Mammary epithelial cell (primary cell): Measurements from ENCODE around the gene LDHA.

Source experiments
- EZH2 ChIP-seq: IDR thresholded peaks from 2 replicates; pipeline ENCODE4 v1.6.1; 2012; ENCODE audit warnings: low read length, inconsistent platforms, borderline replicate concordance
- TF ChIP-seq, protein P1 (sequence below), 2 donors: IDR thresholded peaks in 1 of 2; conservative IDR thresholded peaks in 1 of 2; 2 replicates each; pipeline ENCODE4 v1.5.1; 2011 to 2012; ENCODE audit warnings: inconsistent platforms in 2 of 2, low read length in 2 of 2, mild to moderate bottlenecking in 2 of 2, control low read depth in 1 of 2, low read depth in 1 of 2; ENCODE audit not compliant: insufficient read depth in 1 of 2; ENCODE audit errors: extremely low read depth in 1 of 2

- TF ChIP-seq, protein P1, sequence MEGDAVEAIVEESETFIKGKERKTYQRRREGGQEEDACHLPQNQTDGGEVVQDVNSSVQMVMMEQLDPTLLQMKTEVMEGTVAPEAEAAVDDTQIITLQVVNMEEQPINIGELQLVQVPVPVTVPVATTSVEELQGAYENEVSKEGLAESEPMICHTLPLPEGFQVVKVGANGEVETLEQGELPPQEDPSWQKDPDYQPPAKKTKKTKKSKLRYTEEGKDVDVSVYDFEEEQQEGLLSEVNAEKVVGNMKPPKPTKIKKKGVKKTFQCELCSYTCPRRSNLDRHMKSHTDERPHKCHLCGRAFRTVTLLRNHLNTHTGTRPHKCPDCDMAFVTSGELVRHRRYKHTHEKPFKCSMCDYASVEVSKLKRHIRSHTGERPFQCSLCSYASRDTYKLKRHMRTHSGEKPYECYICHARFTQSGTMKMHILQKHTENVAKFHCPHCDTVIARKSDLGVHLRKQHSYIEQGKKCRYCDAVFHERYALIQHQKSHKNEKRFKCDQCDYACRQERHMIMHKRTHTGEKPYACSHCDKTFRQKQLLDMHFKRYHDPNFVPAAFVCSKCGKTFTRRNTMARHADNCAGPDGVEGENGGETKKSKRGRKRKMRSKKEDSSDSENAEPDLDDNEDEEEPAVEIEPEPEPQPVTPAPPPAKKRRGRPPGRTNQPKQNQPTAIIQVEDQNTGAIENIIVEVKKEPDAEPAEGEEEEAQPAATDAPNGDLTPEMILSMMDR (conservative IDR thresholded peaks at IDR 0.05 in 1 of 2, IDR thresholded peaks at IDR 0.05 in 1 of 2; ENCODE audit: extremely low read depth in 1 of 2, insufficient read depth in 1 of 2, low read depth in 1 of 2, low read length in 2 of 2) = no peak
- TF ChIP-seq EZH2 = no peak
Measured at GRCh38 chr11:18374956-18375355, 19.4 kb upstream of the LDHA start.
